ENCODE measurements around the gene MAP4K4. TPM values are rescaled to one million over a fixed set of nuclear protein-coding genes. Genes with fewer than 3 reads are reported as not detected.

Gene MAP4K4
- total and polyA plus RNA-seq, 2 of the 13 experiments (the other 11 are each of a cell fraction or from before 2014, with no cell fraction given): 105 to 264 TPM

- BruUV-seq (replicated peaks): TSS peak; percentile 5
- whole genome bisulfite sequencing (ENCODE audit: low lambda C conversion rate): 95% methylated on average over 2 of the region's 2 CpGs
- POLR2A ChIA-PET: no interaction called here
- Histone ChIP-seq H3K79me2 (ENCODE audit: insufficient read depth, low read length) (peaks cover 100% of the 10 kb centered on the region), H2AFZ (ENCODE audit: low read length) (no peak overlapping the region), H3K4me2 (ENCODE audit: low read depth, low read length) (no peak overlapping the region), H3K9me3 (ENCODE audit: low read length) (no peaks in the 10 kb centered on the region), H3K27me3 (ENCODE audit: control insufficient read depth in 1 of 2, insufficient read depth in 2 of 2, low read length in 2 of 2) (no peaks in the 10 kb centered on the region), H3K4me3 (replicated peaks in 1 of 3; ENCODE audit: insufficient read depth in 1 of 3, low read depth in 2 of 3, low read length in 3 of 3) (no peak overlapping the region), H3K9ac (ENCODE audit: insufficient read depth, low read depth, low read length) (no peak overlapping the region), H3K4me1 (ENCODE audit: insufficient read depth, low read length) (peaks cover 51% of the 10 kb centered on the region), H3K27ac (ENCODE audit: extremely low read length, insufficient read depth, low read length) (no peak overlapping the region), H3K36me3 (replicated peaks in 1 of 2; ENCODE audit: control insufficient read depth in 1 of 2, insufficient read depth in 2 of 2, low read length in 2 of 2) (peaks cover 16 to 38% of the 10 kb centered on the region in 2 experiments), H4K20me1 (ENCODE audit: insufficient read depth, low read length) (peaks cover 65% of the 10 kb centered on the region)
- FAIRE-seq: no peak
- ATAC-seq: no peak
- DNase-seq (ENCODE audit: low spot score): no peak
- CTCF ChIA-PET (ENCODE audit: low intra/inter-chr PET ratio, low total read pairs): no interaction called here
- intact Hi-C loops (cut with micrococcal nuclease; ENCODE audit: unreplicated experiment): no loop called here
- in situ Hi-C loops (cut with HindIII; ENCODE audit: extremely low pct_ligation_motif_present, low pct_unique_long_range_greater_than_20kb): no loop called here
- TF ChIP-seq DBP (CRISPR knock-in tag; IDR thresholded peaks at IDR 0.05; ENCODE audit: not compliant biosample characterization): no peak
- TF ChIP-seq ZNF792 (CRISPR knock-in tag; IDR thresholded peaks at IDR 0.05): no peak
- no peak for TF ChIP-seq RORA (CRISPR knock-in tag; IDR thresholded peaks at IDR 0.05)
- TF ChIP-seq ZNF432 (CRISPR knock-in tag; IDR thresholded peaks at IDR 0.05; ENCODE audit: borderline replicate concordance): no peak
- TF ChIP-seq CEBPB (IDR thresholded peaks at IDR 0.05; ENCODE audit: borderline replicate concordance, low read depth, low read length): peak; percentile 30; the same call in 1 of the 2 replicates
Observed at GRCh38 chr2:101794141-101794540, 96.6 kb downstream of the MAP4K4 start.

DNA sequence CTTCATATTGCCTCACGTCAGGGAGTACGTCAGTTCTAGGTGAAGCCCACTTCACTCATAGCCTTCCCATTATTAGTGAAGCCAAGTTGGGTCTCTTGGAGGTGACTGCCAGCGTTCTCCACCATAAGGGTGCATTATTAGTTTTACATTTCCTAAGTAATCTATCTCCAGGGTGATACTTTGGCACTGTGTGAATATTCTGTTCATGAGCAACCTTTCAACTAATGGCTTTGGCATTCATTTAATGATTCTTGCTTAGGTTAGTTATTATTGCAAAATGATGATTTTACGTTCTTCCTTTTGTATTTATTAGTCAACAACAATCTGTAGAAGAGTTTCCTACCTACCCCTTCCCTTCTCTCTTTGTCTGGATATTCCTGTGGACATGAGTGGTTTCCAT, 97.5 kb downstream of the MAP4K4 start:
- H3K4me3 ChIP-seq (replicated peaks in 1 of 3; ENCODE audit: insufficient read depth in 1 of 3, low read depth in 2 of 3, low read length in 3 of 3): no peak overlapping the region
- H3K36me3 ChIP-seq (replicated peaks in 1 of 2; ENCODE audit: control insufficient read depth in 1 of 2, insufficient read depth in 2 of 2, low read length in 2 of 2): peaks cover 17 to 44% of the 10 kb centered on the region in 2 experiments
- FAIRE-seq (no peak), DNase-seq (ENCODE audit: low spot score) (no peak), ATAC-seq (no peak)
- no TSS peak for BruUV-seq (replicated peaks)
- 98% methylated on average over 4 of the region's 4 CpGs for WGBS (ENCODE audit: low lambda C conversion rate)
- ChIA-PET POLR2A (no interaction called here), CTCF (ENCODE audit: low intra/inter-chr PET ratio, low total read pairs) (no interaction called here)
- H4K20me1 ChIP-seq (ENCODE audit: insufficient read depth, low read length): peaks cover 61% of the 10 kb centered on the region
- H3K79me2 ChIP-seq (ENCODE audit: insufficient read depth, low read length): peaks cover 100% of the 10 kb centered on the region
- no peaks in the 10 kb centered on the region for H3K27me3 ChIP-seq (ENCODE audit: control insufficient read depth in 1 of 2, insufficient read depth in 2 of 2, low read length in 2 of 2)
- in situ Hi-C loops (cut with HindIII; ENCODE audit: extremely low pct_ligation_motif_present, low pct_unique_long_range_greater_than_20kb): no loop called here
- no peak overlapping the region for H3K27ac ChIP-seq (ENCODE audit: extremely low read length, insufficient read depth, low read length)
- H3K4me1 ChIP-seq (ENCODE audit: insufficient read depth, low read length): peaks cover 48% of the 10 kb centered on the region
- H3K9ac ChIP-seq (ENCODE audit: insufficient read depth, low read depth, low read length): no peak overlapping the region
- H3K9me3 ChIP-seq (ENCODE audit: low read length): no peaks in the 10 kb centered on the region
- no peak for TF ChIP-seq SMYD3 (CRISPR knock-in tag; IDR thresholded peaks at IDR 0.05)
- no peak for TF ChIP-seq CREB1 (IDR thresholded peaks at IDR 0.05)
- 0 out of 2 replicates have a peak, but pooled peaks have one; percentile 19 for TF ChIP-seq CREB1 (CRISPR knock-in tag; IDR thresholded peaks at IDR 0.05)
- no peak overlapping the region for H3K4me2 ChIP-seq (ENCODE audit: low read depth, low read length)
- intact Hi-C loops (cut with micrococcal nuclease; ENCODE audit: unreplicated experiment): no loop called here
- H2AFZ ChIP-seq (ENCODE audit: low read length): no peak overlapping the region
